Measurements from ENCODE around the gene ELOA.
A peak's percentile ranks its signal among the peaks of the same experiment; 100 is the strongest.

The ELOA gene

GRCh38 chr1:23807453-23807852, 64.2 kb downstream of the ELOA start:
- Mint-ChIP-seq H3K4me1 (ENCODE audit: low read depth) (peaks cover 10% of the 10 kb centered on the region), H3K36me3 (ENCODE audit: low read depth) (peaks cover 7% of the 10 kb centered on the region), H3K9me3 (no peaks in the 10 kb centered on the region), H3K4me3 (no peak overlapping the region), H3K27ac (peak overlapping the region; percentile 9), H3K27me3 (ENCODE audit: low read depth) (no peaks in the 10 kb centered on the region)
- DNase-seq (ENCODE audit: low spot score): no peak

DNA sequence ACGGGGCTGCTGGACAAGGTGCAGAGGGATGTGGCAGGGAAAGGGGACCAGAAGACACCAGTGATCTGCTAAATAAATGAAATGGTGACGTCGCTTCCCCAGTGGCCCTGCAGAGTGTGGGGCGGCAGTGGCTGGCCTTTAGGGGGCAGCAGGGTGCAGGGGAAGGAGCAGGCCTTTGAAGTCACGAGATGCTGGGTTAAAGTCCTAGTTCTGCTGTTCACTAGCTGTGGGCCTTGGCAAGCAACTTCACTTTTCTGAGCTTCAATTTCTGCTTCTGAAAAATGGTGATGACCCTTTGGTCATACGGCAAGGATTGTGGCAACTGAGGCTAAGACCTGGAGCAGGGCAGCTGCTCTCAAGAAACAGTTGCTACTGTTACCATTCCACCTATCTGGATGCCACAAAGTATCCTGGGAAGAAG, 66.5 kb downstream of the ELOA start:
- peak; percentile 67 for DNase-seq (ENCODE audit: low spot score)
- H3K27ac Mint-ChIP-seq: peak overlapping the region; percentile 41
- no peaks in the 10 kb centered on the region for H3K27me3 Mint-ChIP-seq (ENCODE audit: low read depth)
- H3K4me3 Mint-ChIP-seq: no peak overlapping the region
- peaks cover 10% of the 10 kb centered on the region for H3K4me1 Mint-ChIP-seq (ENCODE audit: low read depth)
- H3K36me3 Mint-ChIP-seq (ENCODE audit: low read depth): peaks cover 10% of the 10 kb centered on the region
- H3K9me3 Mint-ChIP-seq: no peaks in the 10 kb centered on the region

DNA sequence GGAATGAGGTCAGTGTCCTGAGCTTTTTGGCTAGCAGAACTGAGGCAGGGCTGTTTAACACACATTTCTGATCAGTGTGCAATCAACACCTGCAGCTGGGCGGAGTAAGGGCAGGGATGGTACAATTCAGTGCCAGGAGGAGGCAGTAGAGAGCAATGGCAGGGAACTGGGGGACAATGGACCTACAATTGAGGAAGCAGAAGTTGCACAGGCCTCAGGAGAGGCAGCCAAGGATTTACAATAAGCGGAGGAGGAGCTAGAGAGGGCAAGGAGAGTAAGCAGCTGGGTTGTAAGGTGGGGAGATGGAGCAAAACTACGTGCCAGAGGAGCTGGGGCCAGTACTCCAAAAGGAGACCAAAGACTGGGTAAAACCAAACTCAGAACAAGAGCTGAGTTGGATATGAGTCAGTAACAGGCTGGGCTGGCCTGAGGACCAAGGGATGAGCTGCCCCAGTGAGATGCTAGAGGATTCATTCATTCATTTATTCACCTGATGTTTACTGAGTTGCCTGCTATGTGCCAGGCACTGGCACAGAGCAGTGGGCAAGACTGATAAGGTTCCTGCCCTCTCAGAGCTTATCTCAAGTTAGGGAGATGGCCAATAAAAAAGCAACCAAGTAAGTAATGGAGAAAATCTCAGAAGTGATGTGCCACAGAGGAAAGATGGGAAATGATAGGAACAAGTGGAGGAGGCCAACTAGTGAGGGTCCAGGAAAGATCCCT, 67.7 kb downstream of the ELOA start:
- DNase-seq (ENCODE audit: low spot score): peak; percentile 37
- Mint-ChIP-seq H3K4me1 (ENCODE audit: low read depth) (peaks cover 10% of the 10 kb centered on the region), H3K27ac (peak overlapping the region; percentile 22)

More for the DNA sequence above, 67.7 kb downstream of the ELOA start:
- Mint-ChIP-seq H3K27me3 (ENCODE audit: low read depth) (no peaks in the 10 kb centered on the region), H3K9me3 (no peaks in the 10 kb centered on the region), H3K36me3 (ENCODE audit: low read depth) (peaks cover 10% of the 10 kb centered on the region), H3K4me3 (no peak overlapping the region)
